Kasumi-1 (cell line): ENCODE results near the gene GLMN.

ENCODE experiments used
- DNase-seq, 2 experiments: peaks; one replicate each; lab custom pipeline; 2025; lab: John Stamatoyannopoulos, UW

The GLMN gene

GRCh38 chr1:92298573-92299476 lies at the start of gene GLMN, which contains the start of gene RPAP2:
Gene GLMN, minus strand, starts transcription at chr1:92298987. Its CDS starts 988 bp downstream, at chr1:92297999.
Gene RPAP2, plus strand, starts transcription at chr1:92299059. Its CDS starts 15 bp downstream, at chr1:92299074.
- DNase-seq = peak; percentile 83 to 86

- peak; percentile 16 to 28 for DNase-seq
Observed at GRCh38 chr1:92346866-92347640, 48.3 kb upstream of the GLMN start.

- DNase-seq = no peak
Observed at GRCh38 chr1:92343061-92343460, 44.3 kb upstream of the GLMN start.

GRCh38 chr1:92342401-92342800 lies 43.6 kb upstream of the GLMN start:
- no peak for DNase-seq

- DNase-seq = no peak
Observed at GRCh38 chr1:92340154-92340553, 41.4 kb upstream of the GLMN start.

- no peak for DNase-seq
Observed at GRCh38 chr1:92333668-92334067, 34.9 kb upstream of the GLMN start.

GRCh38 chr1:92329347-92330129 lies 30.8 kb upstream of the GLMN start:
- no peak for DNase-seq

GRCh38 chr1:92327794-92328193 lies 29.0 kb upstream of the GLMN start:
- DNase-seq = no peak

- DNase-seq = no peak
Observed at GRCh38 chr1:92326681-92327080, 27.9 kb upstream of the GLMN start.

- DNase-seq = no peak
Observed at GRCh38 chr1:92324784-92325183, 26.0 kb upstream of the GLMN start.

- no peak for DNase-seq
Observed at GRCh38 chr1:92323473-92324453, 25.0 kb upstream of the GLMN start.

- peak; percentile 22 to 41 for DNase-seq
Observed at GRCh38 chr1:92317836-92318493, 19.2 kb upstream of the GLMN start.

GRCh38 chr1:92315766-92316599 lies 17.2 kb upstream of the GLMN start:
- no peak for DNase-seq

GRCh38 chr1:92314024-92314423 lies 15.2 kb upstream of the GLMN start:
- DNase-seq = no peak

- peak; percentile 76 to 79 for DNase-seq
Observed at GRCh38 chr1:92310185-92310597, 11.4 kb upstream of the GLMN start.

- no peak for DNase-seq
Observed at GRCh38 chr1:92307980-92308379, 9.2 kb upstream of the GLMN start.

- peak in 1 of 2 experiments; percentile 13 for DNase-seq
Observed at GRCh38 chr1:92306020-92306419, 7.2 kb upstream of the GLMN start.

GRCh38 chr1:92301021-92301420 lies 2.2 kb upstream of the GLMN start:
- peak; percentile 20 to 29 for DNase-seq

GRCh38 chr1:92299477-92300150 lies 827 bp upstream of the GLMN start:
- DNase-seq = peak; percentile 34 to 37
